ENCODE data around the gene GLB1L2.

DNA sequence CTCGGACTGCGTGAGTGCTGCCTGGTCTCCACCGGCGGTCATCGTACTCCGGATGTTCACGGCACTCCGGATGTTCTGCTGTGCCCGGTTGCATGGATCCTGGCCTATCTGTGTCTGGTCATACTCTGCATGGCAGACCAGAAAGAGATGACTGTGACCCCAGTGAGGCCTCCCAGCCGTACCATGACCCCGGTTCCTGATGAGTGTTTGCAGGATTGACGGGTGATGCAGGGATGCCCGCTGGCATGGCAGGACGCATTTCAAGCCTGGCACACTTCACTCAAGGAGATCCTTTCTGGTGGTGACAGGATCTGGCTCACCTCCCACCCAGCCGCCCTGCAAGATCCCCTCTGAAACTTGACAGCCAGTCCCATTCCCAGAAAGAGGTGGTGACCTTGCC lies 6.3 kb downstream of the GLB1L2 start:
- TF ChIP-seq ZFP30 (CRISPR knock-in tag; IDR thresholded peaks at IDR 0.05) (no peak), ARNTL (CRISPR knock-in tag; IDR thresholded peaks at IDR 0.05; ENCODE audit: borderline replicate concordance, low read depth) (no peak), ZC3H10 (CRISPR knock-in tag; IDR thresholded peaks at IDR 0.05) (no peak), TSHZ2 (CRISPR knock-in tag; IDR thresholded peaks at IDR 0.05) (no peak), TOX (CRISPR knock-in tag; IDR thresholded peaks at IDR 0.05; ENCODE audit: borderline replicate concordance) (no peak), OSR1 (CRISPR knock-in tag; IDR thresholded peaks at IDR 0.05) (no peak), ZFP3 (CRISPR knock-in tag; IDR thresholded peaks at IDR 0.05) (no peak), GLIS3 (CRISPR knock-in tag; IDR thresholded peaks at IDR 0.05) (no peak)
- TF ChIP-seq, protein P1, sequence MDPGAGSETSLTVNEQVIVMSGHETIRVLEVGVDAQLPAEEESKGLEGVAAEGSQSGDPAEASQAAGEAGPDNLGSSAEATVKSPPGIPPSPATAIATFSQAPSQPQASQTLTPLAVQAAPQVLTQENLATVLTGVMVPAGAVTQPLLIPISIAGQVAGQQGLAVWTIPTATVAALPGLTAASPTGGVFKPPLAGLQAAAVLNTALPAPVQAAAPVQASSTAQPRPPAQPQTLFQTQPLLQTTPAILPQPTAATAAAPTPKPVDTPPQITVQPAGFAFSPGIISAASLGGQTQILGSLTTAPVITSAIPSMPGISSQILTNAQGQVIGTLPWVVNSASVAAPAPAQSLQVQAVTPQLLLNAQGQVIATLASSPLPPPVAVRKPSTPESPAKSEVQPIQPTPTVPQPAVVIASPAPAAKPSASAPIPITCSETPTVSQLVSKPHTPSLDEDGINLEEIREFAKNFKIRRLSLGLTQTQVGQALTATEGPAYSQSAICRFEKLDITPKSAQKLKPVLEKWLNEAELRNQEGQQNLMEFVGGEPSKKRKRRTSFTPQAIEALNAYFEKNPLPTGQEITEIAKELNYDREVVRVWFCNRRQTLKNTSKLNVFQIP (CRISPR knock-in tag; IDR thresholded peaks at IDR 0.05; ENCODE audit: borderline replicate concordance, low read depth), result no peak
- TF ChIP-seq, protein P2, sequence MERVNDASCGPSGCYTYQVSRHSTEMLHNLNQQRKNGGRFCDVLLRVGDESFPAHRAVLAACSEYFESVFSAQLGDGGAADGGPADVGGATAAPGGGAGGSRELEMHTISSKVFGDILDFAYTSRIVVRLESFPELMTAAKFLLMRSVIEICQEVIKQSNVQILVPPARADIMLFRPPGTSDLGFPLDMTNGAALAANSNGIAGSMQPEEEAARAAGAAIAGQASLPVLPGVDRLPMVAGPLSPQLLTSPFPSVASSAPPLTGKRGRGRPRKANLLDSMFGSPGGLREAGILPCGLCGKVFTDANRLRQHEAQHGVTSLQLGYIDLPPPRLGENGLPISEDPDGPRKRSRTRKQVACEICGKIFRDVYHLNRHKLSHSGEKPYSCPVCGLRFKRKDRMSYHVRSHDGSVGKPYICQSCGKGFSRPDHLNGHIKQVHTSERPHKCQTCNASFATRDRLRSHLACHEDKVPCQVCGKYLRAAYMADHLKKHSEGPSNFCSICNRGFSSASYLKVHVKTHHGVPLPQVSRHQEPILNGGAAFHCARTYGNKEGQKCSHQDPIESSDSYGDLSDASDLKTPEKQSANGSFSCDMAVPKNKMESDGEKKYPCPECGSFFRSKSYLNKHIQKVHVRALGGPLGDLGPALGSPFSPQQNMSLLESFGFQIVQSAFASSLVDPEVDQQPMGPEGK (CRISPR knock-in tag; IDR thresholded peaks at IDR 0.05; ENCODE audit: borderline replicate concordance), result no peak

Data from SK-N-SH treated with all-trans-retinoic acid at 6 μM for 48 hours (cell line).